Parietal lobe (tissue), 1 donor: ENCODE measurements around the gene ZBBX. TPM values are rescaled to one million over a fixed set of nuclear protein-coding genes. Genes with fewer than 3 reads are reported as not detected.

ENCODE experiments used
- total RNA-seq: library from RNA; depleted of rRNA; stranded (reverse); fragments of >200 nt; gene quantifications from one replicate; pipeline ENCODE4 v1.2.3, GENCODE V29; 2014

Gene ZBBX, protein sequence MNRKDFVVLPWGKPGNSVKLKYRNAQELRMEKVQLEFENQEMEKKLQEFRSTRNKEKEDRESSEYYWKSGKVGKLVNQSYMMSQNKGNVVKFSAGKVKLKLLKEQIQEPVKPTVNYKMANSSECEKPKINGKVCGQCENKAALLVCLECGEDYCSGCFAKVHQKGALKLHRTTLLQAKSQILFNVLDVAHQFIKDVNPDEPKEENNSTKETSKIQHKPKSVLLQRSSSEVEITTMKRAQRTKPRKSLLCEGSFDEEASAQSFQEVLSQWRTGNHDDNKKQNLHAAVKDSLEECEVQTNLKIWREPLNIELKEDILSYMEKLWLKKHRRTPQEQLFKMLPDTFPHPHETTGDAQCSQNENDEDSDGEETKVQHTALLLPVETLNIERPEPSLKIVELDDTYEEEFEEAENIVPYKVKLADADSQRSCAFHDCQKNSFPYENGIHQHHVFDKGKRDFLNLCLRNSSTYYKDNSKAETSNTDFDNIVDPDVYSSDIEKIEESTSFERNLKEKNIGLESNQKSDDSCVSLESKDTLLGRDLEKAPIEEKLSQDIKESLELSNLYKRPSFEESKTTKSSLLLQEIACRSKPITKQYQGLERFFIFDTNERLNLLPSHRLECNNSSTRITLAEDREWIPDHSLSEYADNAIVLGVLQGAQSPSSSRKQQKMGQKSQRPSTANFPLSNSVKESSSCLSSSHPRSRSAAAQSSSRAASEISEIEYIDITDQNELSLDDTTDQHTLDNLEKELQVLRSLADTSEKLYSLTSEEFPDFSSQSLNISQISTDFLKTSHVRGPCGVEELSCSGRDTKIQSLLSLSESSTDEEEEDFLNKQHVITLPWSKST
- total RNA-seq, result 6.9 TPM

GRCh38 chr3:167380004-167380689, at the start of gene ZBBX:
TSS of gene ZBBX (minus strand) at chr3:167380297. CDS start at chr3:167372901, 7,396 bp downstream.

Other genes starting within 250 kb of the ZBBX start
- gene SERPINI2, start 93.7 kb upstream of the ZBBX start, total RNA-seq, result 2.2 TPM